K562 (cell line): ENCODE measurements around the gene FCER2. TPM values are rescaled to one million over a fixed set of nuclear protein-coding genes. Genes with fewer than 3 reads are reported as not detected.

Source experiments
- ATAC-seq: fragments of 200-7000 bp; cut with Tn5 transposase; 3 replicates; pipeline ENCODE4 v1.9.1; 2020; ENCODE audit warnings: moderate library complexity
- BruUV-seq: library from RNA; stranded (reverse); fragments of 400-500 nt; replicated peaks from 2 replicates; lab custom pipeline; 2021; lab: Mats Ljungman, UMichigan
- CTCF ChIA-PET: fragments of 300-600 bp; formaldehyde crosslinking; extraction: SDS; loops from one replicate; lab custom pipeline; 2021; ENCODE audit warnings: low intra/inter-chr PET ratio; lab: Yijun Ruan, JAX
- POLR2A ChIA-PET: fragments of 300-600, 350-650 bp; sonication (Branson Sonifier 250); formaldehyde crosslinking; extraction: SDS; loops from one replicate; lab custom pipeline; 2021; ENCODE audit warnings: antibody characterized with exemption, inconsistent platforms; lab: Yijun Ruan, JAX
- DNase-seq, 4 experiments: peaks; one replicate each; pipeline versions ENCODE4 v3.0.0 to v3.0.0-alpha.2; 2011 to 2018; ENCODE audit warnings: low spot score in 3 of 4, mixed read lengths in 3 of 4; ENCODE audit errors: extremely low read depth in 1 of 4
- FAIRE-seq: peaks from 2 replicates; lab custom pipeline; 2011; peaks lifted over from hg19 to GRCh38; lab: Jason Lieb, UNC
- H2AFZ ChIP-seq: 2 replicates; pipeline ENCODE4 v1.6.0; 2011; ENCODE audit warnings: low read depth, low read length, control low read depth, inconsistent platforms
- H3K27ac ChIP-seq: fragments of 200-600 bp; 3 replicates; pipeline ENCODE4 v1.8.0; 2011; ENCODE audit warnings: low read depth, mild to moderate bottlenecking, control low read depth, inconsistent platforms, low read length, moderate library complexity, mixed read lengths; ENCODE audit errors: extremely low read depth
- H3K27me3 ChIP-seq, 2 experiments: fragments of 300-600 bp in 1 of 2; 2 replicates in 1 of 2; 3 replicates in 1 of 2; pipeline versions ENCODE4 v1.6.0 to v1.8.0; 2011; ENCODE audit warnings: inconsistent platforms in 2 of 2, low read length in 2 of 2, mild to moderate bottlenecking in 1 of 2, mixed read lengths in 1 of 2, moderate library complexity in 1 of 2; ENCODE audit not compliant: control insufficient read depth in 2 of 2, insufficient read depth in 2 of 2
- H3K36me3 ChIP-seq: fragments of 300-600 bp; 3 replicates; pipeline ENCODE4 v1.8.0; 2011; ENCODE audit warnings: mild to moderate bottlenecking, low read length, inconsistent platforms; ENCODE audit not compliant: control insufficient read depth, insufficient read depth
- H3K4me1 ChIP-seq, 2 experiments: fragments of 200-600 bp in 1 of 2; replicated peaks in 1 of 2; 2 replicates in 1 of 2; 3 replicates in 1 of 2; pipeline versions ENCODE4 v1.5.1 to v1.8.0; 2011; ENCODE audit warnings: inconsistent platforms in 2 of 2, low read length in 2 of 2, mild to moderate bottlenecking in 1 of 2, mixed read lengths in 1 of 2, moderate library complexity in 1 of 2; ENCODE audit not compliant: control insufficient read depth in 2 of 2, insufficient read depth in 2 of 2
- H3K4me2 ChIP-seq: 2 replicates; pipeline ENCODE4 v1.6.1; 2011; ENCODE audit warnings: low read length, control low read depth, inconsistent platforms, mixed read lengths; ENCODE audit not compliant: insufficient read depth
- H3K4me3 ChIP-seq: fragments of 200-600 bp; sonication (generic), shearing (Covaris generic); 2 replicates; pipeline ENCODE4 v1.5.1; 2016; ENCODE audit warnings: control low read depth, inconsistent platforms
- H3K79me2 ChIP-seq: fragments of 200-600 bp; 3 replicates; pipeline ENCODE4 v1.8.0; 2011; ENCODE audit warnings: low read length, inconsistent platforms; ENCODE audit not compliant: control insufficient read depth, insufficient read depth
- H3K9ac ChIP-seq, 2 experiments: 2 replicates each; pipeline versions ENCODE4 v1.6.0 to v1.6.1; 2011; ENCODE audit warnings: low read depth in 2 of 2, low read length in 2 of 2, control low read depth in 1 of 2, inconsistent platforms in 1 of 2, mild to moderate bottlenecking in 1 of 2, mixed read lengths in 1 of 2; ENCODE audit not compliant: insufficient read depth in 1 of 2
- H3K9me1 ChIP-seq: one replicate; pipeline ENCODE4 v1.6.0; 2011; ENCODE audit warnings: inconsistent platforms, mild to moderate bottlenecking, low read length, moderate library complexity; ENCODE audit not compliant: control insufficient read depth, insufficient read depth
- H3K9me3 ChIP-seq: replicated peaks from 2 replicates; pipeline ENCODE4 v1.5.1; 2011; ENCODE audit warnings: low read depth, low read length, inconsistent platforms; ENCODE audit not compliant: control insufficient read depth, insufficient read depth
- H4K20me1 ChIP-seq: replicated peaks from 2 replicates; pipeline ENCODE4 v1.6.1; 2011; ENCODE audit warnings: low read length, inconsistent platforms, mixed read lengths; ENCODE audit not compliant: control insufficient read depth, insufficient read depth
- ADNP ChIP-seq: fragments of 200-800 bp; sonication (Bioruptor generic); IDR thresholded peaks from 2 replicates; pipeline ENCODE4 v1.6.1; 2016; ENCODE audit warnings: missing genetic modification characterization, missing compliant biosample characterization
- BCOR ChIP-seq: fragments of 450-650 bp; IDR thresholded peaks from 2 replicates; pipeline ENCODE4 v1.6.1; 2016
- ERF ChIP-seq: fragments of 450-650 bp; formaldehyde crosslinking; IDR thresholded peaks from 2 replicates; pipeline ENCODE4 v1.4.0; 2020; ENCODE audit warnings: mild to moderate bottlenecking, mixed read lengths
- KDM1A ChIP-seq, 2 experiments: fragments of 450-650 bp; IDR thresholded peaks; 2 replicates each; pipeline ENCODE4 v1.6.1; 2016; ENCODE audit warnings: mild to moderate bottlenecking in 2 of 2
- RBM25 ChIP-seq: fragments of 200-400 bp; formaldehyde crosslinking; IDR thresholded peaks from 2 replicates; pipeline ENCODE4 v1.6.1; 2018; ENCODE audit warnings: low read length, low read depth, moderate library complexity; ENCODE audit not compliant: severe bottlenecking
- ZNF146 ChIP-seq: IDR thresholded peaks from one replicate; pipeline ENCODE4 v1.6.1; 2018; ENCODE audit warnings: missing compliant biosample characterization; ENCODE audit not compliant: unreplicated experiment
- WGBS: fragments of 100-300 bp; shearing (Covaris generic); methylation state at CpG from one replicate; pipeline ENCODE4 v1.1.6; 2016; ENCODE audit warnings: low coverage, mixed read lengths; ENCODE audit not compliant: insufficient coverage; ENCODE audit errors: missing lambda C conversion rate; 5-methylcytosine and 5-hydroxymethylcytosine counted together
- in situ Hi-C: fragments of 300-500 bp; cut with MboI; formaldehyde crosslinking; loops from 4 replicates; pipeline ENCODE4 v1.15.0; 2018; ENCODE audit warnings: inconsistent platforms, mixed read lengths
- intact Hi-C: fragments of 100-400 bp; cut with micrococcal nuclease; formaldehyde crosslinking; loops from 2 replicates; pipeline ENCODE4 v1.14.2; 2022
- polyA plus RNA-seq, 8 experiments: library from polyadenylated mRNA; depleted of rRNA in 4 of 8; stranded (reverse) in 5 of 8; unstranded in 3 of 8; fragments of >200 nt; fragmentation: Nextera tagmentation in 2 of 8; fragmentation: Illumina TruSeq in 1 of 8; extraction: Ambion mirVana in 2 of 8; extraction: Trizol in 1 of 8; gene quantifications; 2 replicates each; pipeline versions ENCODE4 v1.2.1 to v1.2.3, GENCODE V29; 2011 to 2014; ENCODE audit warnings: inconsistent platforms in 1 of 8, missing spikeins in 1 of 8
- total RNA-seq, 7 experiments: library from RNA; depleted of rRNA in 6 of 7; stranded (reverse); fragments of >200 nt in 6 of 7; fragmentation: Illumina TruSeq in 2 of 7; extraction: Trizol in 2 of 7; gene quantifications; 2 replicates each; pipeline versions ENCODE4 v1.2.1 to v1.2.3, GENCODE V29; 2011 to 2021; ENCODE audit warnings: low replicate concordance in 1 of 7
- TF ChIP-seq, protein P1 (sequence below): fragments of 450-650 bp; IDR thresholded peaks from 2 replicates; pipeline ENCODE4 v1.6.1; 2016; ENCODE audit warnings: borderline replicate concordance
- TF ChIP-seq, protein P2 (sequence below): sonication (generic); formaldehyde crosslinking; IDR thresholded peaks from 2 replicates; pipeline ENCODE4 v1.8.1; 2023; ENCODE audit warnings: mild to moderate bottlenecking, missing genetic modification reagents

The FCER2 gene
- total and polyA plus RNA-seq, 9 of the 15 experiments (the other 6 are each of a cell fraction or from before 2014, with no cell fraction given) = 0.11 TPM; not detected in 8

DNA sequence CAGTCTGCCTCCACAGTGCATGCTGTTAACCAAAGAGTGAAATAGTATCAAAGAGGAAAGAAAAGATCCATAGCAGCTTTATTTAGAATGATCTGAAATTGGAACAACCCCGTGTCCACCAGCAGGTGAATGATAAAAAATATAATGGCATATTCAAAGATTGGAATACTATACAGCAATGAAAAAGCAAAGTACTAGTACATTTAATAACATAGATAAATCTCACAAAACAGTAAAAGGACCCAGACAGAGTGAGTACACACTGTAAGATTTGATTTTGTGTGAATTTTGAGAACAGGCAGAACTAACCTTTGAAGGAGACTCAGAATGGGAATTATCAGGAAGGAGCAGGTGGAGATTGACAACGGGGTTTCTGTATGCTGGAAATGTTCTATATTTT lies 46.2 kb upstream of the FCER2 start:
- ATAC-seq (no peak), FAIRE-seq (no peak), DNase-seq (no peak)
- Histone ChIP-seq H3K4me1 (no peaks in the 10 kb centered on the region; a peak in 2 of 5 replicates), H3K36me3 (no peaks in the 10 kb centered on the region), H3K4me3 (no peak overlapping the region), H3K9me3 (peaks cover 4% of the 10 kb centered on the region; the same call in 1 of the 2 replicates), H3K79me2 (no peaks in the 10 kb centered on the region), H3K27ac (no peak overlapping the region), H2AFZ (no peak overlapping the region), H4K20me1 (no peaks in the 10 kb centered on the region), H3K9me1 (no peaks in the 10 kb centered on the region), H3K9ac (no peak overlapping the region), H3K27me3 (peaks cover 0 to 6% of the 10 kb centered on the region in 2 experiments; a peak in 2 of 5 replicates), H3K4me2 (no peak overlapping the region)
- TF ChIP-seq ZNF146 (CRISPR knock-in tag) (peak; percentile 89), RBM25 (peak; percentile 92), KDM1A (IDR thresholded peaks at IDR 0.05) (peak; percentile 29 to 73; a peak in 3 of 4 replicates), ADNP (tag) (peak; percentile 75), BCOR (peak; percentile 74), ERF (CRISPR knock-in tag) (no peak)
- TF ChIP-seq, protein P1, sequence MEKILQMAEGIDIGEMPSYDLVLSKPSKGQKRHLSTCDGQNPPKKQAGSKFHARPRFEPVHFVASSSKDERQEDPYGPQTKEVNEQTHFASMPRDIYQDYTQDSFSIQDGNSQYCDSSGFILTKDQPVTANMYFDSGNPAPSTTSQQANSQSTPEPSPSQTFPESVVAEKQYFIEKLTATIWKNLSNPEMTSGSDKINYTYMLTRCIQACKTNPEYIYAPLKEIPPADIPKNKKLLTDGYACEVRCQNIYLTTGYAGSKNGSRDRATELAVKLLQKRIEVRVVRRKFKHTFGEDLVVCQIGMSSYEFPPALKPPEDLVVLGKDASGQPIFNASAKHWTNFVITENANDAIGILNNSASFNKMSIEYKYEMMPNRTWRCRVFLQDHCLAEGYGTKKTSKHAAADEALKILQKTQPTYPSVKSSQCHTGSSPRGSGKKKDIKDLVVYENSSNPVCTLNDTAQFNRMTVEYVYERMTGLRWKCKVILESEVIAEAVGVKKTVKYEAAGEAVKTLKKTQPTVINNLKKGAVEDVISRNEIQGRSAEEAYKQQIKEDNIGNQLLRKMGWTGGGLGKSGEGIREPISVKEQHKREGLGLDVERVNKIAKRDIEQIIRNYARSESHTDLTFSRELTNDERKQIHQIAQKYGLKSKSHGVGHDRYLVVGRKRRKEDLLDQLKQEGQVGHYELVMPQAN = no peak
- TF ChIP-seq, protein P2, sequence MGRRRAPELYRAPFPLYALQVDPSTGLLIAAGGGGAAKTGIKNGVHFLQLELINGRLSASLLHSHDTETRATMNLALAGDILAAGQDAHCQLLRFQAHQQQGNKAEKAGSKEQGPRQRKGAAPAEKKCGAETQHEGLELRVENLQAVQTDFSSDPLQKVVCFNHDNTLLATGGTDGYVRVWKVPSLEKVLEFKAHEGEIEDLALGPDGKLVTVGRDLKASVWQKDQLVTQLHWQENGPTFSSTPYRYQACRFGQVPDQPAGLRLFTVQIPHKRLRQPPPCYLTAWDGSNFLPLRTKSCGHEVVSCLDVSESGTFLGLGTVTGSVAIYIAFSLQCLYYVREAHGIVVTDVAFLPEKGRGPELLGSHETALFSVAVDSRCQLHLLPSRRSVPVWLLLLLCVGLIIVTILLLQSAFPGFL (CRISPR knock-in tag) = no peak
- WGBS = 0% methylated on average over 2 of the region's 2 CpGs
- CTCF ChIA-PET = no interaction called here
- intact Hi-C loops = no loop called here
- BruUV-seq = no TSS peak
- POLR2A ChIA-PET = interaction anchor here (0.5 kb wide), 1 partner anchor 113 kb away, joined by 3 read pairs; no protein-coding TSS in a partner anchor
- in situ Hi-C loops = no loop called here
